Smooth muscle cell (in vitro differentiated cells): ENCODE data around the gene EXOSC5. TPM values are rescaled to one million over a fixed set of nuclear protein-coding genes. Genes with fewer than 3 reads are reported as not detected.

Source experiments
- DNase-seq: peaks from one replicate; lab custom pipeline; 2025; ENCODE audit not compliant: unreplicated experiment; lab: John Stamatoyannopoulos, UW
- H2AFZ ChIP-seq: fragments of 200-600 bp; sonication (generic); 2 replicates; pipeline ENCODE4 v1.6.0; 2016; ENCODE audit warnings: antibody characterized with exemption, low read depth, mild to moderate bottlenecking
- H3F3A ChIP-seq: fragments of 200-600 bp; sonication (generic); 2 replicates; pipeline ENCODE4 v1.6.0; 2017; ENCODE audit warnings: antibody characterized with exemption, low read depth
- H3K27ac ChIP-seq: fragments of 200-600 bp; sonication (generic); 2 replicates; pipeline ENCODE4 v1.5.1; 2016; ENCODE audit warnings: low read depth, mild to moderate bottlenecking
- H3K27me3 ChIP-seq: fragments of 200-600 bp; sonication (generic); 2 replicates; pipeline ENCODE4 v1.6.1; 2016; ENCODE audit warnings: low read depth, mild to moderate bottlenecking
- H3K36me3 ChIP-seq: fragments of 200-600 bp; sonication (generic); 2 replicates; pipeline ENCODE4 v1.5.1; 2016; ENCODE audit warnings: low read depth
- H3K4me1 ChIP-seq: fragments of 200-600 bp; sonication (generic); 2 replicates; pipeline ENCODE4 v1.5.1; 2016; ENCODE audit warnings: low read depth
- H3K4me2 ChIP-seq: fragments of 200-600 bp; sonication (generic); 2 replicates; pipeline ENCODE4 v1.6.0; 2016; ENCODE audit warnings: mild to moderate bottlenecking
- H3K4me3 ChIP-seq: fragments of 200-600 bp; sonication (generic); 2 replicates; pipeline ENCODE4 v1.5.1; 2016; ENCODE audit warnings: mild to moderate bottlenecking
- H3K79me2 ChIP-seq: fragments of 200-600 bp; sonication (generic); 2 replicates; pipeline ENCODE4 v1.6.0; 2016; ENCODE audit warnings: low read depth, mild to moderate bottlenecking
- H3K9ac ChIP-seq: fragments of 200-600 bp; sonication (generic); 2 replicates; pipeline ENCODE4 v1.6.0; 2016; ENCODE audit warnings: low read depth
- H3K9me3 ChIP-seq: fragments of 200-600 bp; sonication (generic); replicated peaks from 2 replicates; pipeline ENCODE4 v1.5.1; 2016; ENCODE audit warnings: low read depth
- H4K20me1 ChIP-seq: fragments of 200-600 bp; sonication (generic); 2 replicates; pipeline ENCODE4 v1.6.0; 2016; ENCODE audit warnings: low read depth
- CTCF ChIP-seq: fragments of 200-600 bp; sonication (generic); IDR thresholded peaks from 2 replicates; pipeline ENCODE4 v1.5.1; 2017; ENCODE audit warnings: borderline replicate concordance, mild to moderate bottlenecking, antibody characterized with exemption; ENCODE audit not compliant: insufficient read depth, poor library complexity, severe bottlenecking
- WGBS: methylation state at CpG from one replicate; pipeline ENCODE4 v1.1.7; 2016; ENCODE audit warnings: low lambda C conversion rate; 5-methylcytosine and 5-hydroxymethylcytosine counted together
- polyA plus RNA-seq: library from polyadenylated mRNA; unstranded; fragments of >200 nt; fragmentation: Nextera tagmentation; extraction: Ambion mirVana; gene quantifications from 2 replicates; pipeline ENCODE4 v1.2.1, GENCODE V29; 2016
- total RNA-seq: library from RNA; depleted of rRNA; stranded (reverse); fragments of >200 nt; gene quantifications from 2 replicates; pipeline ENCODE4 v1.2.3, GENCODE V29; 2014

EXOSC5 gene
- total and polyA plus RNA-seq, 2 experiments from 2014 or later = 5.4 to 19.5 TPM

- no peak for DNase-seq
- Histone ChIP-seq H3K9ac (no peak overlapping the region), H3K4me3 (no peak overlapping the region), H3K36me3 (no peaks in the 10 kb centered on the region), H4K20me1 (no peaks in the 10 kb centered on the region), H2AFZ (no peak overlapping the region), H3F3A (peaks cover 6% of the 10 kb centered on the region), H3K27ac (peak overlapping the region; percentile 12), H3K79me2 (peaks cover 1% of the 10 kb centered on the region), H3K4me1 (no peaks in the 10 kb centered on the region), H3K9me3 (no peaks in the 10 kb centered on the region), H3K27me3 (no peaks in the 10 kb centered on the region), H3K4me2 (no peak overlapping the region)
- TF ChIP-seq CTCF = no peak
- 51% methylated on average over 9 of the region's 9 CpGs for WGBS
These were observed 19.0 kb downstream of the EXOSC5 start for GRCh38 chr19:41377977-41378709.

GRCh38 chr19:41376998-41377365 is 20.2 kb downstream of the EXOSC5 start:
- Histone ChIP-seq H3K36me3 (no peaks in the 10 kb centered on the region), H3K27me3 (no peaks in the 10 kb centered on the region), H2AFZ (peak overlapping the region; percentile 73), H3F3A (peaks cover 6% of the 10 kb centered on the region), H4K20me1 (no peaks in the 10 kb centered on the region), H3K79me2 (peaks cover 13% of the 10 kb centered on the region), H3K4me1 (no peaks in the 10 kb centered on the region), H3K9ac (peak overlapping the region; percentile 61), H3K4me3 (peak overlapping the region; percentile 62), H3K27ac (peak overlapping the region; percentile 64), H3K4me2 (peak overlapping the region; percentile 91), H3K9me3 (no peaks in the 10 kb centered on the region)
- no peak for DNase-seq
- 74% methylated on average over 8 of the region's 8 CpGs for WGBS
- no peak for TF ChIP-seq CTCF

- Histone ChIP-seq H3K4me1 (no peaks in the 10 kb centered on the region), H3K4me3 (peak within 1 kb of the TSS; percentile 62), H3K9me3 (no peaks in the 10 kb centered on the region), H2AFZ (peak within 1 kb of the TSS; percentile 73), H3K9ac (peak within 1 kb of the TSS; percentile 61), H3K36me3 (no peaks in the 10 kb centered on the region), H3K79me2 (peaks cover 17% of the 10 kb centered on the region), H3K27me3 (no peaks in the 10 kb centered on the region), H3K4me2 (peak within 1 kb of the TSS; percentile 91), H4K20me1 (no peaks in the 10 kb centered on the region), H3F3A (peaks cover 6% of the 10 kb centered on the region), H3K27ac (peak within 1 kb of the TSS; percentile 64)
- peak; percentile 10 for DNase-seq
- no peak for TF ChIP-seq CTCF
- WGBS = 3% methylated on average over 36 of the region's 47 CpGs
These were observed 20.7 kb downstream of the EXOSC5 start, which contains the start of gene TMEM91 for GRCh38 chr19:41376241-41376997. TMEM91 (plus strand) TSS chr19:41376533; CDS start chr19:41378310, 1,777 bp downstream.
